OCI-LY7 (cell line): ENCODE measurements around the gene PTPRM. TPM values are rescaled to one million over a fixed set of nuclear protein-coding genes. Genes with fewer than 3 reads are reported as not detected.

Experiments
- BruUV-seq: library from RNA; stranded (reverse); fragments of 400-500 nt; replicated peaks from 2 replicates; lab custom pipeline; 2021; lab: Mats Ljungman, UMichigan
- CTCF ChIA-PET: fragments of 300-600 bp; sonication (Branson Sonifier 250); formaldehyde crosslinking; loops from one replicate; lab custom pipeline; 2022; ENCODE audit warnings: antibody characterized with exemption; ENCODE audit not compliant: unreplicated experiment; lab: Charles Lee
- POLR2A ChIA-PET: fragments of 300-600 bp; sonication (Branson Sonifier 250); formaldehyde crosslinking; loops from one replicate; lab custom pipeline; 2022; ENCODE audit warnings: antibody characterized with exemption; lab: Charles Lee
- DNase-seq: peaks from one replicate; pipeline ENCODE4 v3.0.0-alpha.2; 2015; ENCODE audit warnings: low spot score
- H2AFZ ChIP-seq: fragments of 200-600 bp; sonication (generic), shearing (Covaris generic); 2 replicates; pipeline ENCODE4 v1.6.1; 2014; ENCODE audit warnings: mild to moderate bottlenecking, antibody characterized with exemption, low read length, moderate library complexity
- H3K27ac ChIP-seq: fragments of 200-600 bp; sonication (generic); 2 replicates; pipeline ENCODE4 v1.5.1; 2014; ENCODE audit warnings: mixed run types, low read depth, mild to moderate bottlenecking, moderate library complexity, low read length, inconsistent platforms; ENCODE audit not compliant: poor library complexity, severe bottlenecking
- H3K36me3 ChIP-seq: fragments of 200-600 bp; sonication (generic); 2 replicates; pipeline ENCODE4 v1.6.1; 2014; ENCODE audit warnings: mild to moderate bottlenecking, antibody characterized with exemption, low read length, moderate library complexity, mixed read lengths; ENCODE audit not compliant: insufficient read depth
- H3K4me1 ChIP-seq: fragments of 200-600 bp; sonication (generic); 2 replicates; pipeline ENCODE4 v1.5.1; 2014; ENCODE audit warnings: mild to moderate bottlenecking, low read length; ENCODE audit not compliant: insufficient read depth, poor library complexity, severe bottlenecking
- H3K4me2 ChIP-seq: fragments of 200-600 bp; sonication (generic); 2 replicates; pipeline ENCODE4 v1.6.1; 2014; ENCODE audit warnings: mild to moderate bottlenecking, low read length
- H3K4me3 ChIP-seq: fragments of 200-600 bp; sonication (generic); 2 replicates; pipeline ENCODE4 v1.5.1; 2014; ENCODE audit warnings: mild to moderate bottlenecking, low read depth, low read length; ENCODE audit not compliant: poor library complexity, severe bottlenecking
- H3K79me2 ChIP-seq: fragments of 200-600 bp; sonication (generic); 2 replicates; pipeline ENCODE4 v1.6.1; 2016; ENCODE audit warnings: low read depth, mild to moderate bottlenecking, low read length, moderate library complexity, mixed read lengths; ENCODE audit not compliant: insufficient read depth
- H3K9me2 ChIP-seq: fragments of 200-600 bp; sonication (generic); 2 replicates; pipeline ENCODE4 v1.6.1; 2016; ENCODE audit warnings: mild to moderate bottlenecking, low read length, mixed read lengths; ENCODE audit not compliant: insufficient read depth
- H3K9me3 ChIP-seq: fragments of 200-600 bp; sonication (generic); 2 replicates; pipeline ENCODE4 v1.6.1; 2014; ENCODE audit warnings: mild to moderate bottlenecking, mixed run types, low read length, mixed read lengths
- H4K20me1 ChIP-seq: fragments of 200-600 bp; sonication (generic); 2 replicates; pipeline ENCODE4 v1.6.1; 2014; ENCODE audit warnings: mild to moderate bottlenecking, antibody characterized with exemption, low read length, moderate library complexity, mixed read lengths; ENCODE audit not compliant: insufficient read depth
- CTCF ChIP-seq: fragments of 200-600 bp; sonication (generic); conservative IDR thresholded peaks from 2 replicates; pipeline ENCODE4 v1.5.1; 2014; ENCODE audit warnings: mild to moderate bottlenecking, antibody characterized with exemption, low read length, moderate library complexity, mixed read lengths
- EZH2phosphoT487 ChIP-seq: fragments of 200-600 bp; sonication (generic); IDR thresholded peaks from 2 replicates; pipeline ENCODE4 v1.6.1; 2018; ENCODE audit warnings: low read depth, borderline replicate concordance, mild to moderate bottlenecking, mixed run types, antibody characterized with exemption, low read length, moderate library complexity, mixed read lengths
- intact Hi-C: fragments of 100-400 bp; cut with micrococcal nuclease; formaldehyde crosslinking; loops from one replicate; pipeline ENCODE4 v1.10.0; 2022; ENCODE audit not compliant: unreplicated experiment
- total RNA-seq, 2 experiments: library from RNA; depleted of rRNA in 1 of 2; stranded (reverse); fragments of >200 nt in 1 of 2; shearing (Covaris generic) in 1 of 2; gene quantifications; 2 replicates each; pipeline ENCODE4 v1.2.3, GENCODE V29; 2014 to 2022

PTPRM gene
- total RNA-seq, 2 experiments from 2014 or later: not detected

DNA sequence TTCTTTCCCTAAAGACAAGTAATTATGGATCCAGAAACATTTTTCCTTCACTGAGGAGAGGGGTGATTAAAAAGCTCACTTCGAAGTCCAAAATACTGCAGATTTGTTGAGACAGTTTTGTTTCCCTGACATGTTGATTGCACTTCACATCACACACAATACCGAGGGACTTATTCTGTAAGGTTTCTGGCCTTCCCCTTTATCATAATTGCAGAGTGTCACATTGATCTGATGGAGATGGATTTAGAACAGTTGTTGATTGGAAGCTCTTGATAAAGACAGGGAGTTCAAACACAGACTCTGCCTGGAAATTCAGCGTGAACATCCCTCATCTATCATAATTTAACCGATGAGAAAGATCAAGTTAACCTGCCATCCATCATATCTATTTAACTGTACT, 163.6 kb downstream of the PTPRM start:
- Histone ChIP-seq H2AFZ (no peak overlapping the region), H3K9me3 (no peaks in the 10 kb centered on the region), H3K4me2 (no peak overlapping the region), H3K4me1 (no peaks in the 10 kb centered on the region), H3K4me3 (no peak overlapping the region), H3K27ac (no peak overlapping the region), H3K9me2 (no peaks in the 10 kb centered on the region), H3K36me3 (no peaks in the 10 kb centered on the region), H3K79me2 (no peaks in the 10 kb centered on the region), H4K20me1 (no peaks in the 10 kb centered on the region)
- BruUV-seq: no TSS peak
- TF ChIP-seq CTCF (no peak), EZH2phosphoT487 (no peak)
- CTCF ChIA-PET: no interaction called here
- POLR2A ChIA-PET: no interaction called here
- DNase-seq: no peak
- intact Hi-C loops: no loop called here

GRCh38 chr18:7733642-7734041, 166.5 kb downstream of the PTPRM start:
- Histone ChIP-seq H4K20me1 (no peaks in the 10 kb centered on the region), H3K27ac (no peak overlapping the region), H3K4me1 (no peaks in the 10 kb centered on the region), H3K9me2 (no peaks in the 10 kb centered on the region), H2AFZ (no peak overlapping the region), H3K79me2 (no peaks in the 10 kb centered on the region), H3K9me3 (no peaks in the 10 kb centered on the region), H3K4me2 (no peak overlapping the region), H3K4me3 (no peak overlapping the region), H3K36me3 (no peaks in the 10 kb centered on the region)
- intact Hi-C loops: no loop called here
- no peak for DNase-seq
- ChIA-PET CTCF (no interaction called here), POLR2A (no interaction called here)
- TF ChIP-seq EZH2phosphoT487 (no peak), CTCF (no peak)
- no TSS peak for BruUV-seq

GRCh38 chr18:7735196-7735595, 168.1 kb downstream of the PTPRM start:
- no peak for DNase-seq
- H3K36me3 ChIP-seq: no peaks in the 10 kb centered on the region
- no peak overlapping the region for H2AFZ ChIP-seq
- H3K4me2 ChIP-seq: no peak overlapping the region
- H3K4me1 ChIP-seq: no peaks in the 10 kb centered on the region
- POLR2A ChIA-PET: no interaction called here
- H3K9me3 ChIP-seq: no peaks in the 10 kb centered on the region
- CTCF ChIA-PET: no interaction called here
- H3K79me2 ChIP-seq: no peaks in the 10 kb centered on the region
- H3K27ac ChIP-seq: no peak overlapping the region
- intact Hi-C loops: no loop called here
- BruUV-seq: no TSS peak
- no peaks in the 10 kb centered on the region for H3K9me2 ChIP-seq
- TF ChIP-seq CTCF (no peak), EZH2phosphoT487 (no peak)
- no peak overlapping the region for H3K4me3 ChIP-seq
- H4K20me1 ChIP-seq: no peaks in the 10 kb centered on the region
